ENCODE measurements around the gene SERPINE2.

The SERPINE2 gene

GRCh38 chr2:224046752-224047151 lies 7.7 kb upstream of the SERPINE2 start:
- FAIRE-seq (no peak), DNase-seq (ENCODE audit: low spot score) (no peak)

GRCh38 chr2:224042191-224042696 lies 3.2 kb upstream of the SERPINE2 start:
- no peak for FAIRE-seq
- no peak for DNase-seq (ENCODE audit: low spot score)

DNA sequence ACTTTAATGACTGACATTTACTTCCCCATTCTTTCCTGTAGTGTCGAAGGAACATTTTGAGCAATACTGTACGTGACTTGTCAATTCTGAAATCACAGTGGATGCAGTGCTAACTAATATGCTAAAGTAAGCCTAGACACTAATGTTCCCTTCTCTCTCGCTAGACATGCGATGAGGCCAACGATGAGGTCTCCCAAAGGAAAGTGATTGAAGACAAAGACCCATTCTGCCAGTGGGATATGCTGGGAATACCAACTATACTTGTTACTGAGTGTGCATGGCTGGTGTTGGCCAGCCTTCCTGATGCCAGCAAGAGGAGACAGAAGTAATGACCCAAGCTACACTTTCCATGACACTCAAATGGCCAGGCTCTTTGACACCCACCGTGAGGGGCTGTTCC lies 2.5 kb upstream of the SERPINE2 start:
- DNase-seq (ENCODE audit: low spot score) (no peak), FAIRE-seq (no peak)

DNA sequence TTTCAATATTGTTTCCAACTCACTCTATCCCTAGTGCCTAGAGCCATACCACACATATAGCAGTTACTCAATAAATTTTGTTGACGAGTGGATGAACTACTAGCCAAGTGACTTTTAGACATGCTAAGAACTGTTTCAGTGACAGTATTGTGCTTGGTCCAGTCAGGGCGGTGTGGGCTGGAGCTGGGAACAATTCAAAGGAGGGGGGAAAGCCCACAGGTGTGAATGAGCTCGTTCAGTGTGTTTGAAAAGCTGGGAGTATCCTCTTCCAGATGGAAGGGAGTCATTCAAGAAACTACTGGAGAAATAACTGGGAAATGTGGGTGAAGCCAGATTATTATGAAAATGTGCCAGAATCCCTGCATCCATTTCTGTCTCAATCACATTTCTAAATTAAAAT lies 1.7 kb upstream of the SERPINE2 start:
- no peak for FAIRE-seq
- DNase-seq (ENCODE audit: low spot score), result no peak

DNA sequence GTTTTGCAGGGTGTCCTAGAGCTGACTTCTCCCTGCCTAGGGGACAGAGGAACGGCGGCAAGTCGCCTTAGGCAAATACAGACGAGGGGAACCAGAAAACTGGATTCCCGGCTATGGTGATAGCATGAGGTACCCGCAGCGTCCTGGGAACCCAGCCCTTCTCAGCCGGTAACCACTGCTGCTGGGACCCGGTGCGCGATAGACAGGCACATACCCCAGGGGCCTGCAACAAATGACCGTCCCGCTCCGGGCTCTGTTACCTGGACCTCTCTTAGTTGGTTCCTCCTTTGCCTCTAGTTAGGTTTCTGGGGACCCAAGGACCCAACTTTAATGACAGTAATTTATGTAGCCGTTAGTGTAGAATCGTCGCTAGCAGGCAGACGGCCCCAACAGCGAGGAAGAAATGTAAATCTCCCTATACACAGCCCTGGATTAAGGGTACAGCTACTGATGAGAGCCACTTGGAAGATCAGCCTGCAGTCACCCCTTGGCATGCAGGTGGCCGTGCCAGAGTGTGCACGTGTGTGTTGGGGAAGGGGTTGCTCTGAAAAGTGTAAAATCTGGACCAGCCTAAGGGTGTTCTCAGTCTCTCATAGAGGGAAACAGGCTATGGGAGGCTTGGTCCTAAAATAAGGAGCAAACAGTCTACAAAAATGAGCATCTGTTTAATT lies 819 bp upstream of the SERPINE2 start:
- FAIRE-seq, result no peak

DNA sequence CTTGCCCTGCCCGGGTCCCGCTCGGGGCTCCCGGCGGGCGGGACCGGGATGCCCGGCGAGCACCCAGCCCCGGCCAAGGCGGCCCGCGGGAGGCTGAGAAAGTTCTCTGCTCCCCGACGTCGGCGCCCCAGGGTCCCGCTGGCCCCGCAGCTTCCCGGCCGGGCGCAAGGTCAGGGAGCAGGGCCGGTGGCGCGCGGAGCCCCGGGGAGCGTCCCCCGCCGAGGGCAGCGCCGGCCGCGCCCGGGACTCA lies 331 bp downstream of the SERPINE2 start:
- no peak for FAIRE-seq

More for the DNA sequence above, 819 bp upstream of the SERPINE2 start:
- no peak for DNase-seq (ENCODE audit: low spot score)

GRCh38 chr2:224038049-224038829 lies 847 bp downstream of the SERPINE2 start:
- DNase-seq (ENCODE audit: low spot score) (peak; percentile 69), FAIRE-seq (no peak)

More for the DNA sequence above, 331 bp downstream of the SERPINE2 start:
- no peak for DNase-seq (ENCODE audit: low spot score)

- no peak for DNase-seq (ENCODE audit: low spot score)
- FAIRE-seq, result no peak
Observed at GRCh38 chr2:224036731-224037361, 2.2 kb downstream of the SERPINE2 start.

DNA sequence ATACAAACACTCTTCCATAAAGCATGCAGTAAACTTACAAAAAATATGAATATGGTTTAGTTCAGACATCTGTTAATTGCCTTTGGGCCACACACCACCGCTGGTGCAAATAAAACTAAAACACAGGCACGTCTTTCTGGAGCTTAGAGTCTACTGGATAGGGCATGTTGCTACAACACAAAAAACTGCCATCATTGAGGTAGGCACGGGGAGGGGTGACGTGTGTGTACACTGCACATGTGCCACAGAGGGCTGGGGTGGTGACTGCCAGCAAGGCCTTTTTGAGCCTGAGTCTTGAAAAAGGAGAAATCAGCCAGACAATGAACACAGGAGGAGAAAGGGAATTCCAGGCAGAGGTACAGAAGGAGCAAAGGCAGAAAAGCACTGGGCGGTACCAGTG lies 5.1 kb downstream of the SERPINE2 start:
- no peak for DNase-seq (ENCODE audit: low spot score)
- FAIRE-seq, result no peak

- FAIRE-seq, result no peak
Observed at GRCh38 chr2:224033601-224034000, 5.5 kb downstream of the SERPINE2 start.

GRCh38 chr2:224032283-224032682 lies 6.8 kb downstream of the SERPINE2 start:
- DNase-seq (ENCODE audit: low spot score) (no peak), FAIRE-seq (no peak)

More at GRCh38 chr2:224033601-224034000, 5.5 kb downstream of the SERPINE2 start:
- no peak for DNase-seq (ENCODE audit: low spot score)

DNA sequence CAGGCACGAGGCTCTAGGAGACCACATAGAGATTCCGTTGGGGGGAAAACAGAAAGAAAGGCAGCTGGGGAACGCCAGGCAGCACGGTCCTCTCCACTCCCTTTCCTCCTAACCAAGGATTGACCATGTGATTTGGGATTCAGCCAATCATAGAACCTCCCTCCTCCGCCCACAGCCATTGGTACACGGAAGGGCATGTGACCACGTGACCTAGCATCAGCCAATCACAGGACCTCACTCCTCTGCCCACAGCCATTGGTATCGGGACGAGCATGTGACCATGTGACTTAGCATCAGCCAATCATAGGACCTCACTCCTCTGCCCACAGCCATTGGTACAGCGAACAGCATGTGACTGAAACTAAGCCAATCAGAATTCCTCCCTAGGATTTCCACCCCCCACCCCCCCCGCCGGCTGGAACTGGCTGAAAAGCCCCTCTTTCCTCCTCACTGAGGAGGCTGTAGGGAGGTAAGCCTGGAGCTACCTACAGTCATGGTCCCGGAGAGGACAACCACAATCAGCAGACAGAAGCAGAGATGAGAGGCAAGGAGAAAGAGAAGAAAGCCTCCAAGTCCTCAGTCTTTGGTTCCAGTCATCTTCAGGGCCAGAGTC lies 7.6 kb downstream of the SERPINE2 start:
- DNase-seq (ENCODE audit: low spot score) (no peak), FAIRE-seq (no peak)

DNA sequence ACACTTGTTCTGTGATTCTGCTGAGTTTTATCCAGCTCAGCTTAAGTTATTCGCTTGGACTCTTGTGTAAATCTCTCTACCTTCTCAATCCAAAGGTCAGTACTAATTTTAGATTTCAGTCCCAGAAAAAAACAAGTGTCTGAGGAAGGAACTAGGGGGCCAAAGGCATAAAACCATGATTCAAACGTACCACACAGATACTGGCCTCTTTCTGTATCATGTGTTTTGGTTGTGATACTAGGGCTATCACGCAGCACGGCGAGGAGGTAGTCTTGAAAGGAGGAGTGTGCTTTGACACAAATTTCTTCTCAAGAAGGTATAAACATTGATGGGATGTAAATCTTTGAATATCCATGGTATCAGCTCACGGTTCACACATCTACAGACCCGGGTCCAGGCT lies 8.3 kb downstream of the SERPINE2 start:
- FAIRE-seq, result no peak
- DNase-seq (ENCODE audit: low spot score), result no peak

- FAIRE-seq (no peak), DNase-seq (ENCODE audit: low spot score) (no peak)
Observed at GRCh38 chr2:224029876-224030275, 9.2 kb downstream of the SERPINE2 start.

DNA sequence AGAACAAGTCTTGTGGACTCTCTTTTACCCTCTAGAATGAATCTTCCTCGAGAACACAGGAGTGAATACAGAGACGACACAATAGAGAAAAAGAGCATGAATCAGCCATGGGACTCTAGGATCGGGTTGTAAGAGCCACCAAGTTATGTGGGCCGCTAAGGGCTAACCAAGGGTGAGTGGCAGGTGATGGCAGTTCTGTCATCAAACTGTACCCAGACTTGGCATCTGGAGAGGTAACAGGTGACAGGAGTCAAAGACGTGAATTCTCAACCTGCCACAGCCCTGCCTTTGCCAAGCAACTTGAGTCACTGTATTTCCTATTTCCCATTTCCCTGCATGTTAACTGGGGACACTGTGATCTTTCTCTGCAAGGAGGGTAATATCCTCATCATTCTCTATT lies 11.2 kb downstream of the SERPINE2 start:
- DNase-seq (ENCODE audit: low spot score) (no peak), FAIRE-seq (no peak)

GRCh38 chr2:224027070-224027469 lies 12.0 kb downstream of the SERPINE2 start:
- DNase-seq (ENCODE audit: low spot score) (no peak), FAIRE-seq (no peak)

DNA sequence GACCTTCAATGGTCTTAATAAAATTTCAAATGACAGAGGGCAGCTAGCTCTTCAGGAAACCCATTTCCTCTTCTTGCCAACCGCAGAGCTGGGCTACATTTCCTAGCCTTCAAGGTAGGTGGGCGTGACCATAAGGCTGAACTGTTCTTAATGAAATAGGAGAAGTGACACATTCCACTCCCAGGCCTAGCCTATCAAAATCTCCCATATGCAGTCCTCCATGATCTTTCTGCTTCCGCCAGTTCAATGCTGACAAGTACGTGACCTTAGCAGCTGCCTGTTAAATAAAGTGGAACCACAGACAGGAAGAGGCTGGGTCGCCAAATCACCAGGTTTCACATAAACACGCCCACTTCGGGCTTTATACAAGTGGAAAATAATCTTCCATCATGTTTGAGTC lies 13.2 kb downstream of the SERPINE2 start:
- DNase-seq (ENCODE audit: low spot score) (no peak), FAIRE-seq (no peak)

DNA sequence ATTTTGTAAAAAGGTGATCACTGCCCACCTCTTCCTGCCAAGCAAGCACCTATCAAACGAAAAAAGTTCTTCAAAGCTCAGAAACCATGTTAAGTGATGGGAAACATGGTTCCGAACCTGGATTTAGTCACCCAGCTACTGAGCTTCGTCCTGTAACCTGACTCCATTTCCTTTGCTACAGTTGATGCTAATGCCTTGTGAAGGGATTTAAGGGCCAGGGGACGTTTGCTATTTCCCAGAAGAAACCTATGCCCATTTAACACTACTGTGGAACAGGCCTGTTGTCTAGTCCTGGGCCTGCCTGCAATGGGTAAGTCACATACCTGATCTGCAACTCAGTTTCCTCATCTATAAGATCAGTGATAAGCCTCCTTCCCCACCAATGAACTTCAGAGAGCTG lies 14.8 kb downstream of the SERPINE2 start:
- no peak for DNase-seq (ENCODE audit: low spot score)

DNA sequence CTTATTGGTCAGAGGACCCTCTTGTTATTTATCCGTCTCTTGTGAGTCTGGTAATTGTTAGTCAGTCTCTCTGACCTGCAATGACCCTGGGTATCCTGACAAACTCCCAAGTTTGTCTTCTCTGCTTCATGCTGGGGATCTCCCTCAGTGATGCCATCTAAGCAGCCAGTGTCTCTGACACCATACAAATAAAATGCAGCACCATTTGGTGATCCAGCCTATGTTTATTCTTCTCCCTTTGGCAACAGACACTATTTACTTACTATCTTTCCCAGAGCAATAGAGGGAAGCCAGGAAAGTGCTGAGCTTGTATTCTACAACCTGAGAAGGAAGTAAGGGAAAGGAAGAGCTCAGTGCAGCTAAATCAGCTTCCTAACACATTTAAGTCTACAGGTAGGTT lies 15.9 kb downstream of the SERPINE2 start:
- FAIRE-seq (no peak), DNase-seq (ENCODE audit: low spot score) (no peak)

More for the DNA sequence above, 14.8 kb downstream of the SERPINE2 start:
- no peak for FAIRE-seq

GRCh38 chr2:224022486-224022885 lies 16.6 kb downstream of the SERPINE2 start:
- no peak for FAIRE-seq
- no peak for DNase-seq (ENCODE audit: low spot score)

GRCh38 chr2:224020523-224020922 lies 18.6 kb downstream of the SERPINE2 start:
- no peak for DNase-seq (ENCODE audit: low spot score)
- FAIRE-seq, result no peak

DNA sequence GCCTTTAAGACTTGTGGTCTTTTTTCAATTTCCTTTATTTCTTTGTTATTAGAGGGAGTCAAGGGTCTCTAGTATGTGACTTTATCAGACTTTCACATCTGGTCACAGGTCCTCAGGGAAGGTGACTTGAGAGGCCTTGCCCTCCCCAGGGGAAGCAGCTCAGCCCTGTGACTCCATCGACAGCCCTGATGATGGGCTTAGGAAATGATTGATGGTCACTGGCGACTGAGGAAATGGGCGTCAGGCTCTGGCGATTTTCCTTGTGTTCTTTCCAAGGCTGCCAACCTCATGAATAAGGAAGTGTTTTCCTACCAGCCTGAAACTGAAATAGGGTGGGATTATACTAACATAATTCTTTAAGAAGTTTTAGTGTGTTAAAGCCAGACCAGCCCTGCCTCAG lies 21.1 kb downstream of the SERPINE2 start:
- DNase-seq (ENCODE audit: low spot score) (no peak), FAIRE-seq (no peak)
